Uterus (tissue), 4 donors: Measurements from ENCODE around the gene OR4K1. TPM values are rescaled to one million over a fixed set of nuclear protein-coding genes. Genes with fewer than 3 reads are reported as not detected.

Experiments used
- DNase-seq, 2 donors: peaks; one replicate each; pipeline ENCODE4 v3.0.0-alpha.2; 2019 to 2020
- H3K27ac ChIP-seq, 2 donors: fragments of 200-600 bp; sonication (generic); 1 replicate in 1 of 2; 2 replicates in 1 of 2; pipeline ENCODE4 v1.5.1; 2016 to 2018
- H3K27me3 ChIP-seq, 2 donors: fragments of 200-600 bp; sonication (generic); one replicate each; pipeline ENCODE4 v1.5.1; 2018 to 2019; ENCODE audit warnings: control low read depth in 1 of 2
- H3K36me3 ChIP-seq, 2 donors: fragments of 200-600 bp; sonication (generic); one replicate each; pipeline ENCODE4 v1.5.1; 2019; ENCODE audit warnings: control low read depth in 1 of 2
- H3K4me1 ChIP-seq, 2 donors: fragments of 200-600 bp; sonication (generic); one replicate each; pipeline ENCODE4 v1.5.1; 2018 to 2019; ENCODE audit warnings: control low read depth in 1 of 2
- H3K4me3 ChIP-seq, 2 donors: fragments of 200-600 bp; sonication (generic); 1 replicate in 1 of 2; 2 replicates in 1 of 2; pipeline ENCODE4 v1.5.1; 2018 to 2019; ENCODE audit warnings: mild to moderate bottlenecking in 1 of 2
- H3K9me3 ChIP-seq, 2 donors: fragments of 200-600 bp; sonication (generic); one replicate each; pipeline ENCODE4 v1.5.1; 2019; ENCODE audit warnings: control low read depth in 1 of 2
- CTCF ChIP-seq, 4 experiments: fragments of 200-600 bp in 2 of 4; fragments of 450-650 bp in 2 of 4; sonication (generic) in 2 of 4; IDR thresholded peaks; one replicate each; pipeline ENCODE4 v1.5.1; 2016 to 2019; ENCODE audit warnings: antibody characterized with exemption in 4 of 4, mild to moderate bottlenecking in 2 of 4, moderate library complexity in 1 of 4
- POLR2A ChIP-seq, 2 donors: fragments of 450-650 bp; IDR thresholded peaks; one replicate each; pipeline ENCODE4 v1.6.1; 2016; ENCODE audit warnings: antibody characterized with exemption in 2 of 2, mild to moderate bottlenecking in 1 of 2, moderate library complexity in 1 of 2
- intact Hi-C: fragments of 100-400 bp; cut with DNase I; formaldehyde crosslinking; loops from one replicate; pipeline ENCODE4 v1.15.1; 2023; ENCODE audit warnings: low total_unique reads
- total RNA-seq, 4 donors: library from RNA; depleted of rRNA in 3 of 4; stranded (reverse); fragments of >200 nt in 3 of 4; gene quantifications; one replicate each; pipeline versions ENCODE4 v1.1.0 to v1.2.4, GENCODE V29; 2014 to 2023
- donor health status: DM: yes; HTN: yes; CAD: no.

OR4K1 gene
- not detected for total RNA-seq

GRCh38 chr14:19930617-19931016 is at the start of gene OR4K1:
Gene OR4K1, plus strand, starts transcription at chr14:19930917. Its CDS starts 4,750 bp downstream, at chr14:19935667.
- H3K36me3 ChIP-seq, result no peaks in the 10 kb centered on the region
- H3K4me3 ChIP-seq, result no peak within 1 kb of the TSS
- no peaks in the 10 kb centered on the region for H3K27me3 ChIP-seq
- no peaks in the 10 kb centered on the region for H3K4me1 ChIP-seq
- no peak within 1 kb of the TSS for H3K27ac ChIP-seq
- H3K9me3 ChIP-seq, result no peaks in the 10 kb centered on the region
- intact Hi-C loops, result no loop called here
- TF ChIP-seq CTCF (IDR thresholded peaks at IDR 0.05) (no peak), POLR2A (IDR thresholded peaks at IDR 0.05) (no peak)
- no peak for DNase-seq

- Histone ChIP-seq H3K36me3 (no peaks in the 10 kb centered on the region), H3K27me3 (no peaks in the 10 kb centered on the region), H3K4me1 (no peaks in the 10 kb centered on the region), H3K4me3 (no peak overlapping the region), H3K9me3 (peaks cover 0 to 4% of the 10 kb centered on the region in 2 donors), H3K27ac (no peak overlapping the region)
- no peak for DNase-seq
- intact Hi-C loops, result no loop called here
- TF ChIP-seq POLR2A (IDR thresholded peaks at IDR 0.05) (no peak), CTCF (IDR thresholded peaks at IDR 0.05) (no peak)
These were observed 35.4 kb upstream of the OR4K1 start for GRCh38 chr14:19895282-19895681.

- no peak for DNase-seq
- H3K4me3 ChIP-seq, result no peak overlapping the region
- no peaks in the 10 kb centered on the region for H3K4me1 ChIP-seq
- no peak overlapping the region for H3K27ac ChIP-seq
- intact Hi-C loops, result no loop called here
- H3K36me3 ChIP-seq, result no peaks in the 10 kb centered on the region
- no peaks in the 10 kb centered on the region for H3K9me3 ChIP-seq
- TF ChIP-seq CTCF (IDR thresholded peaks at IDR 0.05) (no peak), POLR2A (IDR thresholded peaks at IDR 0.05) (no peak)
- no peaks in the 10 kb centered on the region for H3K27me3 ChIP-seq
These were observed 29.7 kb upstream of the OR4K1 start for GRCh38 chr14:19900999-19901398.

DNA sequence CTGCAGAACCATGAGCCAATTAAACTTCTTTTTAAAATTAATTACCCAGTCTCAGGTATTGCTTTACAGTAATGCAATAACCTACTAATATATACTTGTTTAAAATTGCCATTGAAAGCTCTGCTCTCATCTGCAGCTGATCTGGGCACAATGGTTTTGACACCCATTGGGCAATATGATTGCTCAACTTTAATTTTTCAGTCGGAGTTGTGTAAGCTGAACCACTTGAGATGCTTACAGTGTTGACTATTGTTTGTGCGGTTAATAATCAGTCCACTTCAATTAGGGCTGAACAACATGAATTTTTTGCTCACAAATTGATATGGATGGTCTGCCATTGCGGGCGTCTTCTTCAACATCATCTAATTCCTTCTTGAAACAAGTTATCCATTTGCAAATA is 28.3 kb upstream of the OR4K1 start:
- no peaks in the 10 kb centered on the region for H3K9me3 ChIP-seq
- no peaks in the 10 kb centered on the region for H3K4me1 ChIP-seq
- no peak for DNase-seq
- no peak for TF ChIP-seq CTCF (IDR thresholded peaks at IDR 0.05)
- no peak for TF ChIP-seq POLR2A (IDR thresholded peaks at IDR 0.05)
- no peak overlapping the region for H3K27ac ChIP-seq
- H3K36me3 ChIP-seq, result no peaks in the 10 kb centered on the region
- no peaks in the 10 kb centered on the region for H3K27me3 ChIP-seq
- intact Hi-C loops, result no loop called here
- no peak overlapping the region for H3K4me3 ChIP-seq

DNA sequence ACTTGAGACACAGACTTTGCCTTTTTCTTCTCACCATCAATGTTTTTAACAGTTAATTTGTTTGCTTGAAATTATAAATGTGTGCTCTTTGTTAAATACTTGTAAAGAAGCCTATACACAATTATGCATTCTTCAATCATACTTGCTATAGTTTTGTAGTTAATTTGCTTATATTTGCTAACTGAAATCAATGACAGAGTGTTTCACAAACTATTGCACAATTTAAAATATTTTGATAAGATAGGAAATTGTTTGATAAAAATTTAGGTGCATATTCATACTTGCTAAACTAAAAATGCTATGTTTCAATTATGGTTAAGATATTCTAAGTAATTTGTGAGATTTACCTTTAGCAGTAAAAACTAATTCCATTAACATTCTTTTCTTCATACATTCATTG is 24.1 kb upstream of the OR4K1 start:
- DNase-seq, result no peak
- H3K27me3 ChIP-seq, result no peaks in the 10 kb centered on the region
- H3K9me3 ChIP-seq, result no peaks in the 10 kb centered on the region
- TF ChIP-seq POLR2A (IDR thresholded peaks at IDR 0.05), result no peak
- no peak for TF ChIP-seq CTCF (IDR thresholded peaks at IDR 0.05)
- intact Hi-C loops, result no loop called here
- no peaks in the 10 kb centered on the region for H3K4me1 ChIP-seq
- no peak overlapping the region for H3K27ac ChIP-seq
- no peak overlapping the region for H3K4me3 ChIP-seq
- H3K36me3 ChIP-seq, result no peaks in the 10 kb centered on the region
